Ramos (cell line): ENCODE results near the gene PI4KA.
"Not testable (repeated sequence)": the region's sequence is repeated elsewhere in the genome, so short reads cannot be mapped to it uniquely, and the experiment has no call there.

Source experiments
- in situ Hi-C: fragments of 300-500 bp; cut with MboI; formaldehyde crosslinking; loops from one replicate; pipeline ENCODE4 v1.14.3; 2022; ENCODE audit warnings: low sequenced_read_pairs; ENCODE audit not compliant: unreplicated experiment

PI4KA gene

GRCh38 chr22:20852503-20852902, 6.1 kb downstream of the PI4KA start:
- in situ Hi-C loops: no loop called here

- in situ Hi-C loops: no loop called here
Observed at GRCh38 chr22:20852076-20852475, 6.5 kb downstream of the PI4KA start.

- in situ Hi-C loops: no loop called here
Observed at GRCh38 chr22:20847318-20847822, 11.2 kb downstream of the PI4KA start.

GRCh38 chr22:20844055-20845037, 14.3 kb downstream of the PI4KA start:
- in situ Hi-C loops: no loop called here

GRCh38 chr22:20843501-20843900, 15.1 kb downstream of the PI4KA start:
- in situ Hi-C loops: no loop called here

- in situ Hi-C loops: no loop called here
Observed at GRCh38 chr22:20840646-20841371, 17.8 kb downstream of the PI4KA start.

GRCh38 chr22:20839837-20840645, 18.6 kb downstream of the PI4KA start:
- in situ Hi-C loops: no loop called here

GRCh38 chr22:20839354-20839753, 19.3 kb downstream of the PI4KA start:
- in situ Hi-C loops: not testable (repeated sequence)

- in situ Hi-C loops: no loop called here
Observed at GRCh38 chr22:20836987-20837823, 21.4 kb downstream of the PI4KA start.

GRCh38 chr22:20834725-20835124, 23.9 kb downstream of the PI4KA start:
- in situ Hi-C loops: no loop called here

GRCh38 chr22:20834206-20834605, 24.4 kb downstream of the PI4KA start:
- in situ Hi-C loops: no loop called here

- in situ Hi-C loops: no loop called here
Observed at GRCh38 chr22:20833225-20833665, 25.4 kb downstream of the PI4KA start.

GRCh38 chr22:20829491-20830134, 29.0 kb downstream of the PI4KA start:
- in situ Hi-C loops: no loop called here

GRCh38 chr22:20826373-20827152, 32.0 kb downstream of the PI4KA start:
- in situ Hi-C loops: not testable (repeated sequence)

GRCh38 chr22:20825624-20826023, 33.0 kb downstream of the PI4KA start:
- in situ Hi-C loops: no loop called here

- in situ Hi-C loops: not testable (repeated sequence)
Observed at GRCh38 chr22:20825216-20825615, 33.4 kb downstream of the PI4KA start.

- in situ Hi-C loops: no loop called here
Observed at GRCh38 chr22:20823264-20823663, 35.3 kb downstream of the PI4KA start.

- in situ Hi-C loops: no loop called here
Observed at GRCh38 chr22:20822240-20822639, 36.4 kb downstream of the PI4KA start.
